H9 (cell line): ENCODE measurements around the gene CHTF8. TPM values are rescaled to one million over a fixed set of nuclear protein-coding genes. Genes with fewer than 3 reads are reported as not detected.

Experiments used
- DNase-seq: peaks from one replicate; pipeline ENCODE4 v3.0.0-alpha.2; 2017
- H2AFZ ChIP-seq: one replicate; pipeline ENCODE4 v1.6.1; 2013; ENCODE audit warnings: mild to moderate bottlenecking, low read length, control low read depth, moderate library complexity
- H2AK5ac ChIP-seq: 2 replicates; pipeline ENCODE4 v1.6.1; 2013; ENCODE audit warnings: low read length, control low read depth, mixed read lengths; ENCODE audit not compliant: insufficient read length
- H2BK120ac ChIP-seq: one replicate; pipeline ENCODE4 v1.6.1; 2013; ENCODE audit warnings: low read depth, mild to moderate bottlenecking, low read length, control low read depth, inconsistent platforms; ENCODE audit not compliant: poor library complexity, severe bottlenecking
- H2BK12ac ChIP-seq: 2 replicates; pipeline ENCODE4 v1.6.1; 2013; ENCODE audit warnings: low read length, control low read depth, mixed read lengths, low read depth; ENCODE audit not compliant: insufficient read length
- H2BK15ac ChIP-seq: 2 replicates; pipeline ENCODE4 v1.6.1; 2013; ENCODE audit warnings: low read depth, low read length, control low read depth
- H2BK20ac ChIP-seq: one replicate; pipeline ENCODE4 v1.6.1; 2013; ENCODE audit warnings: low read depth, mild to moderate bottlenecking, low read length, control low read depth, inconsistent platforms; ENCODE audit not compliant: poor library complexity, severe bottlenecking
- H2BK5ac ChIP-seq: 2 replicates; pipeline ENCODE4 v1.6.1; 2013; ENCODE audit warnings: low read length, control low read depth, mixed read lengths; ENCODE audit not compliant: insufficient read length
- H3K14ac ChIP-seq: 2 replicates; pipeline ENCODE4 v1.6.1; 2013; ENCODE audit warnings: low read length, control low read depth; ENCODE audit not compliant: insufficient read depth
- H3K18ac ChIP-seq: 2 replicates; pipeline ENCODE4 v1.6.1; 2013; ENCODE audit warnings: low read depth, mild to moderate bottlenecking, mixed read lengths, low read length, control low read depth; ENCODE audit not compliant: insufficient read length
- H3K23ac ChIP-seq: 2 replicates; pipeline ENCODE4 v1.6.1; 2013; ENCODE audit warnings: low read length, control low read depth, mixed read lengths, low read depth; ENCODE audit not compliant: insufficient read length
- H3K23me2 ChIP-seq: 2 replicates; pipeline ENCODE4 v1.6.1; 2013; ENCODE audit warnings: low read depth, mild to moderate bottlenecking, mixed read lengths, low read length, control low read depth; ENCODE audit not compliant: insufficient read length, poor library complexity, severe bottlenecking
- H3K27ac ChIP-seq: 2 replicates; pipeline ENCODE4 v1.5.1; 2013; ENCODE audit warnings: low read length, control low read depth, mixed read lengths, low read depth; ENCODE audit not compliant: insufficient read length
- H3K27me3 ChIP-seq: 2 replicates; pipeline ENCODE4 v1.6.1; 2013; ENCODE audit warnings: low read length, control low read depth, inconsistent platforms; ENCODE audit not compliant: insufficient read depth
- H3K4ac ChIP-seq: 2 replicates; pipeline ENCODE4 v1.6.1; 2013; ENCODE audit warnings: low read depth, mild to moderate bottlenecking, control low read depth, inconsistent platforms, low read length, moderate library complexity
- H3K4me1 ChIP-seq: 2 replicates; pipeline ENCODE4 v1.6.1; 2013; ENCODE audit warnings: low read length, control low read depth, inconsistent platforms; ENCODE audit not compliant: insufficient read depth
- H3K4me2 ChIP-seq: 2 replicates; pipeline ENCODE4 v1.6.1; 2013; ENCODE audit warnings: low read length, control low read depth, mixed read lengths; ENCODE audit not compliant: insufficient read length, insufficient read depth
- H3K56ac ChIP-seq: 2 replicates; pipeline ENCODE4 v1.6.1; 2013; ENCODE audit warnings: low read depth, mild to moderate bottlenecking, mixed read lengths, low read length, control low read depth; ENCODE audit not compliant: insufficient read length
- H3K79me1 ChIP-seq: 2 replicates; pipeline ENCODE4 v1.6.1; 2013; ENCODE audit warnings: low read depth, mild to moderate bottlenecking, moderate library complexity, low read length, control low read depth, inconsistent platforms; ENCODE audit not compliant: insufficient read depth, poor library complexity, severe bottlenecking
- H3K79me2 ChIP-seq: 2 replicates; pipeline ENCODE4 v1.6.1; 2013; ENCODE audit warnings: low read length, control low read depth, inconsistent platforms; ENCODE audit not compliant: insufficient read depth
- H3K9ac ChIP-seq: 2 replicates; pipeline ENCODE4 v1.6.1; 2013; ENCODE audit warnings: low read length, control low read depth, mixed read lengths; ENCODE audit not compliant: insufficient read length; ENCODE audit errors: extremely low read depth
- H3K9me3 ChIP-seq: one replicate; pipeline ENCODE4 v1.6.1; 2013; ENCODE audit warnings: low read depth, low read length, inconsistent platforms; ENCODE audit not compliant: control insufficient read depth
- H3T11ph ChIP-seq: one replicate; pipeline ENCODE4 v1.6.1; 2013; ENCODE audit warnings: mild to moderate bottlenecking, low read length, control low read depth, inconsistent platforms
- H4K20me1 ChIP-seq: one replicate; pipeline ENCODE4 v1.6.1; 2013; ENCODE audit not compliant: control insufficient read depth, insufficient read length, insufficient read depth
- H4K5ac ChIP-seq: 2 replicates; pipeline ENCODE4 v1.6.1; 2013; ENCODE audit warnings: low read depth, mild to moderate bottlenecking, mixed read lengths, low read length, control low read depth; ENCODE audit not compliant: insufficient read length
- H4K8ac ChIP-seq: replicated peaks from 2 replicates; pipeline ENCODE4 v1.6.1; 2013; ENCODE audit warnings: low read length, control low read depth, mixed read lengths, low read depth; ENCODE audit not compliant: insufficient read length
- H4K91ac ChIP-seq: 2 replicates; pipeline ENCODE4 v1.6.1; 2013; ENCODE audit warnings: low read depth, mild to moderate bottlenecking, moderate library complexity, mixed read lengths, low read length, control low read depth; ENCODE audit not compliant: insufficient read length
- H3K27ac Mint-ChIP-seq, 3 experiments: 2 replicates in 2 of 3; 3 replicates in 1 of 3; pipeline ENCODE4 v1.8.0; 2020 to 2021; ENCODE audit warnings: mixed read lengths in 3 of 3, mild to moderate bottlenecking in 1 of 3, moderate library complexity in 1 of 3
- H3K27me3 Mint-ChIP-seq: 2 replicates; pipeline ENCODE4 v1.8.0; 2021; ENCODE audit warnings: low read depth, mild to moderate bottlenecking, moderate library complexity, mixed read lengths
- H3K36me3 Mint-ChIP-seq, 3 experiments: 2 replicates in 2 of 3; 3 replicates in 1 of 3; pipeline ENCODE4 v1.8.0; 2020 to 2021; ENCODE audit warnings: low read depth in 3 of 3, mixed read lengths in 3 of 3; ENCODE audit not compliant: insufficient read depth in 1 of 3
- H3K4me1 Mint-ChIP-seq, 2 experiments: 2 replicates each; pipeline ENCODE4 v1.8.0; 2020; ENCODE audit warnings: mixed read lengths in 2 of 2
- H3K4me3 Mint-ChIP-seq, 2 experiments: 2 replicates in 1 of 2; 3 replicates in 1 of 2; pipeline ENCODE4 v1.8.0; 2020 to 2021; ENCODE audit warnings: mild to moderate bottlenecking in 2 of 2, mixed read lengths in 2 of 2, moderate library complexity in 1 of 2
- H3K9me3 Mint-ChIP-seq, 2 experiments: 2 replicates in 1 of 2; 3 replicates in 1 of 2; pipeline ENCODE4 v1.8.0; 2020; ENCODE audit warnings: mild to moderate bottlenecking in 2 of 2, mixed read lengths in 2 of 2, moderate library complexity in 1 of 2
- CTCF ChIP-seq: fragments of 200-600 bp; sonication (generic); conservative IDR thresholded peaks from 3 replicates; pipeline ENCODE4 v1.8.0; 2021; ENCODE audit warnings: antibody characterized with exemption, mild to moderate bottlenecking
- WGBS: extraction: QIAGEN DNeasy Blood & Tissue Kit; methylation state at CpG from one replicate; pipeline ENCODE4 v1.1.7; 2013; ENCODE audit warnings: missing lambda C conversion rate, low lambda C conversion rate, mixed read lengths; ENCODE audit not compliant: insufficient read length; ENCODE audit errors: extremely low coverage; 5-methylcytosine and 5-hydroxymethylcytosine counted together
- total RNA-seq: library from RNA; stranded (reverse); gene quantifications from 2 replicates; pipeline ENCODE4 v1.2.1, GENCODE V29; 2021

CHTF8 gene
- total RNA-seq, 1 experiment from 2014 or later: 168 TPM

- H4K5ac ChIP-seq: no peak overlapping the region
- H3K4me2 ChIP-seq: no peak overlapping the region
- no peak overlapping the region for H3K9ac ChIP-seq
- no peak overlapping the region for H2AFZ ChIP-seq
- H2AK5ac ChIP-seq: no peak overlapping the region
- no peaks in the 10 kb centered on the region for H3K79me1 ChIP-seq
- no peak overlapping the region for H3K56ac ChIP-seq
- no peaks in the 10 kb centered on the region for H3K23me2 ChIP-seq
- H3K79me2 ChIP-seq: no peaks in the 10 kb centered on the region
- Mint-ChIP-seq H3K9me3 (no peaks in the 10 kb centered on the region), H3K27ac (no peak overlapping the region), H3K36me3 (peaks cover 0 to 7% (median 2%) of the 10 kb centered on the region in 3 experiments; a peak in 3 of 7 replicates), H3K27me3 (no peaks in the 10 kb centered on the region), H3K4me3 (no peak overlapping the region), H3K4me1 (peaks cover 0 to 9% of the 10 kb centered on the region in 2 experiments; a peak in 1 of 4 replicates)
- H2BK12ac ChIP-seq: no peak overlapping the region
- no peak overlapping the region for H3K4ac ChIP-seq
- no peak overlapping the region for H3K18ac ChIP-seq
- no peak overlapping the region for H2BK15ac ChIP-seq
- TF ChIP-seq CTCF: no peak
- H2BK20ac ChIP-seq: no peak overlapping the region
- no peak overlapping the region for H4K91ac ChIP-seq
- no peak overlapping the region for H2BK5ac ChIP-seq
- no peaks in the 10 kb centered on the region for H3K4me1 ChIP-seq
- peak overlapping the region; percentile 94 for H4K8ac ChIP-seq
- WGBS: no CpG with 5 or more reads among the region's 4 CpGs
- no peak for DNase-seq
- H2BK120ac ChIP-seq: no peak overlapping the region
- no peak overlapping the region for H3T11ph ChIP-seq
- H3K27me3 ChIP-seq: no peaks in the 10 kb centered on the region
- H3K23ac ChIP-seq: no peak overlapping the region
- H3K27ac ChIP-seq: no peak overlapping the region
- no peaks in the 10 kb centered on the region for H3K9me3 ChIP-seq
- H3K14ac ChIP-seq: no peak overlapping the region; the same call in 1 of the 2 replicates
- no peaks in the 10 kb centered on the region for H4K20me1 ChIP-seq
Observed at GRCh38 chr16:69176033-69176800, 43.8 kb upstream of the CHTF8 start.
